Measurements from ENCODE around the gene MRPS23.

DNA sequence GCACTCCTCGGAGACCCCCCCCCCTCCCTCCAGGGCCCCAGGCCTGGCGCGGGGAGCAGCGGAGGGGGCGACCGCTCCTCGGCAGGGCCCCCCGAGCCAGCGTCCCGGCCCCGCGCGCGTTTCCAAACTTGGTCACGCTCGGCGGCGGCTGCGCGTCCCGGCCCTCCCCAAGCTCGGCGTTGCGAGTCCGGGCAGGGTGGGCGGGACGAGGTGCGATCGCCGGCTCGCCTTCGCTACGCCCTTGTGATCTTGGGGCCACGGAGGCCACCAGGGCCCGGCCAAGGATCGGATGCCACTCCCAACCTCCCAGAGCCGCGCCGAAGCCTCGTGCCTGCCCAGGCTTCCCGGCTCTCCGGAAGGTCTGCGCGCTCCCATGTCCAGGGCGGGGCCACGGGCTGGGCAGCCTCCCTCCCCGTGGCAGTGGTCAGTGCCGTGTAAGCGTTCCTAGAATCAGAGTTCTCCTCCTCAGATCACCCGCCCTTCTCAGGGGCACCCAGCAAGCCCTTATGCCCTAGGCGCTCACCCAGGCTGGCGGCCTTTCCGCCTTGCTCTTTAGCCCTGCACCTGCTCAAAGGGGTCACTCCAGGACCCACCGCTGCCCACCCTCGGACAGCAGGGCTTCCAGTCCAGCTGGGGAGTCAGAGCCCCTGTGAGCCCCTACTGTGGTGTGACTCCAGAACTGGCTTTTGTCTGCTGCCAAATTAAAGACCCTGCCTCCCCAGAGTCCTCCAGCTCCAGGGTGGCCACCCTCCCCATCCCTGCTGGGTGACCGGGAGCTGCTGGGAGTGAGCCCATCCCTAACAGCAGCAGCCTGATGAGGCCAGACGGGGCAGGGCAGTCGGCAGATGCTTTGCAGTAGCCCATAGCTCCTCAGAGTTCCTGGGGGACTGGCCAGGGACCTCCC is 12.2 kb upstream of the MRPS23 start:
- TF ChIP-seq POLR2AphosphoS5 (IDR thresholded peaks at IDR 0.05) (peak; percentile 35 to 51 (median 43)), EP300 (IDR thresholded peaks at IDR 0.05; ENCODE audit: low read depth) (no peak), POLR2A (IDR thresholded peaks at IDR 0.05) (no peak)
- TF ChIP-seq, protein P1, sequence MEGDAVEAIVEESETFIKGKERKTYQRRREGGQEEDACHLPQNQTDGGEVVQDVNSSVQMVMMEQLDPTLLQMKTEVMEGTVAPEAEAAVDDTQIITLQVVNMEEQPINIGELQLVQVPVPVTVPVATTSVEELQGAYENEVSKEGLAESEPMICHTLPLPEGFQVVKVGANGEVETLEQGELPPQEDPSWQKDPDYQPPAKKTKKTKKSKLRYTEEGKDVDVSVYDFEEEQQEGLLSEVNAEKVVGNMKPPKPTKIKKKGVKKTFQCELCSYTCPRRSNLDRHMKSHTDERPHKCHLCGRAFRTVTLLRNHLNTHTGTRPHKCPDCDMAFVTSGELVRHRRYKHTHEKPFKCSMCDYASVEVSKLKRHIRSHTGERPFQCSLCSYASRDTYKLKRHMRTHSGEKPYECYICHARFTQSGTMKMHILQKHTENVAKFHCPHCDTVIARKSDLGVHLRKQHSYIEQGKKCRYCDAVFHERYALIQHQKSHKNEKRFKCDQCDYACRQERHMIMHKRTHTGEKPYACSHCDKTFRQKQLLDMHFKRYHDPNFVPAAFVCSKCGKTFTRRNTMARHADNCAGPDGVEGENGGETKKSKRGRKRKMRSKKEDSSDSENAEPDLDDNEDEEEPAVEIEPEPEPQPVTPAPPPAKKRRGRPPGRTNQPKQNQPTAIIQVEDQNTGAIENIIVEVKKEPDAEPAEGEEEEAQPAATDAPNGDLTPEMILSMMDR (IDR thresholded peaks at IDR 0.05) = no peak

All from transverse colon (tissue), 4 donors.